Glutamatergic neuron (in vitro differentiated cells): ENCODE results near the gene CCSAP. TPM values are rescaled to one million over a fixed set of nuclear protein-coding genes. Genes with fewer than 3 reads are reported as not detected.

Experiments
- DNase-seq: peaks from one replicate; pipeline ENCODE4 v3.0.0; 2022
- H3K27ac Mint-ChIP-seq: one replicate; pipeline ENCODE4 v1.8.0; 2020; ENCODE audit warnings: mild to moderate bottlenecking, mixed read lengths, inconsistent platforms; ENCODE audit not compliant: unreplicated experiment
- H3K27me3 Mint-ChIP-seq: one replicate; pipeline ENCODE4 v1.8.0; 2020; ENCODE audit warnings: mild to moderate bottlenecking, moderate library complexity, mixed read lengths, inconsistent platforms; ENCODE audit not compliant: unreplicated experiment
- H3K36me3 Mint-ChIP-seq: one replicate; pipeline ENCODE4 v1.8.0; 2020; ENCODE audit warnings: mild to moderate bottlenecking, mixed read lengths, inconsistent platforms; ENCODE audit not compliant: unreplicated experiment
- H3K4me1 Mint-ChIP-seq: one replicate; pipeline ENCODE4 v1.8.0; 2020; ENCODE audit warnings: mild to moderate bottlenecking, low read depth, mixed read lengths, inconsistent platforms; ENCODE audit not compliant: unreplicated experiment
- H3K4me3 Mint-ChIP-seq: one replicate; pipeline ENCODE4 v1.8.0; 2020; ENCODE audit warnings: mild to moderate bottlenecking, mixed read lengths, inconsistent platforms; ENCODE audit not compliant: unreplicated experiment
- H3K9me3 Mint-ChIP-seq: one replicate; pipeline ENCODE4 v1.8.0; 2020; ENCODE audit warnings: mild to moderate bottlenecking, moderate library complexity, mixed read lengths, inconsistent platforms; ENCODE audit not compliant: unreplicated experiment
- total RNA-seq: library from RNA; stranded (reverse); fragmentation: NEBNext Ultra II Directional; extraction: Animal tissue kit (Norgen Biotek cat#: 25700); gene quantifications from one replicate; pipeline ENCODE4 v1.2.1, GENCODE V29; 2021; ENCODE audit not compliant: unreplicated experiment
- TF ChIP-seq, protein P1 (sequence below): fragments of 200-600 bp; sonication (generic); IDR thresholded peaks from one replicate; pipeline ENCODE4 v1.5.0; 2021; ENCODE audit not compliant: partially characterized antibody, unreplicated experiment

CCSAP gene
- total RNA-seq, 1 donor from 2014 or later, result 18.5 TPM

DNA sequence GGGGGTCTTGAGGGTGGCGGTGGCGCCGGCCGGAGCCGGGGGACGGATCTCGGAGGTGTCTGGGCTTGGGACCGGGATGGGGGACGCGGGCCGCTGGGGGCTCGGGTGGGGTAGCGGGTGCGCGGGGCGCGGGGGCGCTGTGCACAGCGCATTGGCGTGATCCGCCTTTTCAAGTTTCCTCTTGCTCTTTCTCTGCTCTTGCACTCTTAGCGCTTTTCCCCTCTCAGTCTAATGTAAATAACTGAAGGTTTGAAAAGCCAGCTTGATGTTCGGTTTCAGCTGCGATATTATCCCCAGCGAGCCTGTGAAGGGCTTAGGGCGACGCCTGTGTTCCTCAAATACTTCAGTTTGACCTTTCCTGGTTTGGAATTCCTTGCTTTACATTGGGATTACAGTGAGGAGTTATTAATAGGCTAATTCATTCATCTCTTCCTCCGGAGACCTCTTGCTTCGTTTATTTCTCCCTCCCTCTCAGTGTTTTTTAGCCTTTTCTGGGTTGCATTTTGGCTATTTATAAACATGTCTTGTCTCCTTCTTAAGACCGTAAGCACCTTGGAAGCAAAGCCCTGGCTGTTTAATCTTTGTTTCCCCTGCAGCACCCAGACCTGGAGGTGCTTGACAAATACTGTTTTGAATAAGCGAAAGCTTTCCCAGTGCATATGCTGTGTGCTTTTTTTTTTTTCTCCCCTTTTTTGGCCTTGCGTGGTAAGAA lies 71.2 kb downstream of the CCSAP start:
- DNase-seq, result no peak
- peaks cover 9% of the 10 kb centered on the region for H3K27me3 Mint-ChIP-seq
- peak overlapping the region; percentile 94 for H3K27ac Mint-ChIP-seq
- peaks cover 17% of the 10 kb centered on the region for H3K4me1 Mint-ChIP-seq
- H3K36me3 Mint-ChIP-seq, result peaks cover 4% of the 10 kb centered on the region
- peak overlapping the region; percentile 99 for H3K4me3 Mint-ChIP-seq
- TF ChIP-seq, protein P1, sequence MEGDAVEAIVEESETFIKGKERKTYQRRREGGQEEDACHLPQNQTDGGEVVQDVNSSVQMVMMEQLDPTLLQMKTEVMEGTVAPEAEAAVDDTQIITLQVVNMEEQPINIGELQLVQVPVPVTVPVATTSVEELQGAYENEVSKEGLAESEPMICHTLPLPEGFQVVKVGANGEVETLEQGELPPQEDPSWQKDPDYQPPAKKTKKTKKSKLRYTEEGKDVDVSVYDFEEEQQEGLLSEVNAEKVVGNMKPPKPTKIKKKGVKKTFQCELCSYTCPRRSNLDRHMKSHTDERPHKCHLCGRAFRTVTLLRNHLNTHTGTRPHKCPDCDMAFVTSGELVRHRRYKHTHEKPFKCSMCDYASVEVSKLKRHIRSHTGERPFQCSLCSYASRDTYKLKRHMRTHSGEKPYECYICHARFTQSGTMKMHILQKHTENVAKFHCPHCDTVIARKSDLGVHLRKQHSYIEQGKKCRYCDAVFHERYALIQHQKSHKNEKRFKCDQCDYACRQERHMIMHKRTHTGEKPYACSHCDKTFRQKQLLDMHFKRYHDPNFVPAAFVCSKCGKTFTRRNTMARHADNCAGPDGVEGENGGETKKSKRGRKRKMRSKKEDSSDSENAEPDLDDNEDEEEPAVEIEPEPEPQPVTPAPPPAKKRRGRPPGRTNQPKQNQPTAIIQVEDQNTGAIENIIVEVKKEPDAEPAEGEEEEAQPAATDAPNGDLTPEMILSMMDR, result no peak
- H3K9me3 Mint-ChIP-seq, result peaks cover 5% of the 10 kb centered on the region

Other genes starting within 250 kb of the CCSAP start
- gene RAB4A, start 71.9 kb downstream of the CCSAP start, total RNA-seq, result 63.0 TPM
- 1.9 TPM for gene ACTA1, start 91.0 kb upstream of the CCSAP start, total RNA-seq
- 42.9 TPM for gene NUP133, start 165.3 kb upstream of the CCSAP start, total RNA-seq
- gene ABCB10, start 215.7 kb upstream of the CCSAP start, total RNA-seq, result 15.0 TPM